ENCODE measurements around the gene ZSWIM8. TPM values are rescaled to one million over a fixed set of nuclear protein-coding genes. Genes with fewer than 3 reads are reported as not detected.
A peak's percentile ranks its signal among the peaks of the same experiment; 100 is the strongest.

The ZSWIM8 gene
- total and polyA plus RNA-seq, 5 donors from 2014 or later, result 6.0 to 95.5 (median 12.3) TPM

DNA sequence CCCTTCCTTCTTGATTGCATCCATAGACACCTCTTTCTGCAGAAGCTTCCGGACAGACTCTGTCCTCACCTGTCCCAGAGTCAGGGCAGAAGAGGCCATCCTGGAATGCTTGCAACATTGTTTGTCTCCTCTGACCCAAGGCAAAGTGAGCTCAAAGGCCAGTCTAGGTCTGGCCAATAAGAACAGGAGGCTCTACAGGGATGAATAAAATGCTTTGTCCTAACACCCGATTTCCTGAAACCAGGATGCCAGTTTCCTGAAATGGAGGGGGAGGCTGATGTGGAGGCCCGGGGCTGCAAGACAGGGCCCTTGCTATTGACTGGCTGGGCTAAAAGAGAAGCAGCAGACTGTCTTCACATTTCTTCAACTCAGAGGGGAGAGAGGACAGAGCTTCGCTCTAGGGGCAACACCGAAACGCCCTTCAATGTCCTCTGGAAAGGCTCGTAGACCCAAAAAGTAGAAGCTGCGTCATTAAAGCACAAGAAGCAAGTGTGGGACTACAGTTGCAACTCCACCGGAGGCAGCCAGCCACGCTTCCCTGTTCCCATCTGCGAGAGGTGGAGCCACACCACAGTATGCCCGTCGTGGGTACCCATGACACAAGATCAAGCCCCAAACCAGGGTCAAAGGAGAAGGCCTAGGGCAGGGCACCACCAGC is 55.1 kb downstream of the ZSWIM8 start:
- Mint-ChIP-seq H3K4me3 (no peak overlapping the region), H3K9me3 (no peaks in the 10 kb centered on the region), H3K27me3 (no peaks in the 10 kb centered on the region), H3K27ac (peak overlapping the region in 2 of 3 donors; percentile 25 to 56), H3K4me1 (peaks cover 0 to 3% (median 1%) of the 10 kb centered on the region in 4 donors), H3K36me3 (peaks cover 42% of the 10 kb centered on the region)
- Histone ChIP-seq H3K9me3 (ENCODE audit: control insufficient read depth in 2 of 2, low read length in 2 of 2) (no peaks in the 10 kb centered on the region), H3K27ac (ENCODE audit: insufficient read depth, low read length, poor library complexity, severe bottlenecking) (no peak overlapping the region), H3K4me1 (ENCODE audit: control insufficient read depth, insufficient read depth, low read length, poor library complexity, severe bottlenecking) (no peaks in the 10 kb centered on the region), H3K36me3 (ENCODE audit: control insufficient read depth, insufficient read depth, low read length) (peaks cover 67% of the 10 kb centered on the region), H3K27me3 (ENCODE audit: control insufficient read depth, insufficient read depth, low read length) (no peaks in the 10 kb centered on the region), H3K4me3 (ENCODE audit: low read depth, low read length) (no peak overlapping the region)
- DNase-seq (no peak), ATAC-seq (ENCODE audit: low read depth in 2 of 2) (no peak)

DNA sequence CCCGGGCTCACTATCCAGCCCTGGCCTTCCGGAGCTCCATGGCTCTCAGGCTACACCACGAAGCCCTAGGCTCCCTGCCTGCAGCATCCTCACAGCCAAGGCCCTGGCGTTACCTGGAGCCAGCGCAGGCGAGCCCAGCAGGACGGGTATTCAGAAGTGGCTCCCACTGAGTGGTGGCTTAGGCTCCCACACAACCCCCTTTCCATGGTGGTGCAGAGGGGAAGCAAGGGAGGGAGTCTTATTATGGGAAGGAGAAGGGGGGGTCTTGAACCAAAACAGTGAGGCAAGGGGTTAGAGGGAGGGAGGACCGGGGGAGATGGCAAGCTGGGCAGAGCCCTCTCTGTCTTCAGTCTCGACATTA is 55.6 kb downstream of the ZSWIM8 start:
- H3K4me3 ChIP-seq (ENCODE audit: low read depth, low read length), result no peak overlapping the region
- H3K4me1 Mint-ChIP-seq, result peaks cover 0 to 3% (median 1%) of the 10 kb centered on the region in 4 donors
- no peaks in the 10 kb centered on the region for H3K9me3 Mint-ChIP-seq
- no peak for ATAC-seq (ENCODE audit: low read depth in 2 of 2)
- no peaks in the 10 kb centered on the region for H3K27me3 ChIP-seq (ENCODE audit: control insufficient read depth, insufficient read depth, low read length)
- H3K4me1 ChIP-seq (ENCODE audit: control insufficient read depth, insufficient read depth, low read length, poor library complexity, severe bottlenecking), result no peaks in the 10 kb centered on the region
- H3K27ac ChIP-seq (ENCODE audit: insufficient read depth, low read length, poor library complexity, severe bottlenecking), result no peak overlapping the region
- H3K36me3 ChIP-seq (ENCODE audit: control insufficient read depth, insufficient read depth, low read length), result peaks cover 69% of the 10 kb centered on the region
- no peak overlapping the region for H3K27ac Mint-ChIP-seq
- no peaks in the 10 kb centered on the region for H3K9me3 ChIP-seq (ENCODE audit: control insufficient read depth in 2 of 2, low read length in 2 of 2)
- H3K36me3 Mint-ChIP-seq, result peaks cover 43% of the 10 kb centered on the region
- no peak for DNase-seq
- H3K27me3 Mint-ChIP-seq, result no peaks in the 10 kb centered on the region
- H3K4me3 Mint-ChIP-seq, result no peak overlapping the region

DNA sequence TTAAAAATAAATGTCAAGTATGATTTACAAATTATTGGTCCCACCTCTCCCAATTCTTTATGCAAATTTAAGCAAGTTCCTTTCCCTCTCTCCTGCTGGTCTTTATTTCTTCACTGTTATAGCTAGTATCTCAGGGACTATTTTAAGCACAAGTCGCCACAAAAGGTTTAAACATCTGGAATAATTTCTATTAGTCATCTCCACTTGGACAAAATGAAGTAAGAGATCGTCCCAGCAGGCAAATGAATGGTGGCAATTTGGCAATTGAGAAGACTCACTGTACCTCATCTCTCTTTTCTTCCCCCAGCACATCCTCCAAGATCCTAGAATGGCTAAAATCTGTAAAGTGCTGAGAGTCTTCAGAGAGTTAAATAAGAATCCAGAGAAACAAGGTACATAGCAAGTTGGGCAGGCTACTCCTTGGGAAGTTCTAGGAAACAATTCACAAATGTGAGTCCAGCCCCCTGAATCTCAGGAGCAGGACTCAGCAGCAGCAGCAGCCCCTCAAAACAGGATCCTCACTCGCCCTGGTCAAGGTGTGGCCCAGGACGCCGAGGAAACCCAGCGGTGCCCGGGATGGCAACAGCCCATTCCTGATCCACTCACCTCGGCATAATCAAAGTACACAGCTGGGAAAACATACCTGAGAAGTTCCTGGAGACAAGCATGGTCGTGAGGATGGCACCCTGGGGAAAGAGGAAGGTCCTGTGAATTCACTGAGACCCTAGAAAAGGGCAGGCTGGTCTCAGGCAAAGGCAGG is 56.3 kb downstream of the ZSWIM8 start:
- H3K27ac Mint-ChIP-seq, result no peak overlapping the region
- no peaks in the 10 kb centered on the region for H3K27me3 Mint-ChIP-seq
- H3K9me3 ChIP-seq (ENCODE audit: control insufficient read depth in 2 of 2, low read length in 2 of 2), result no peaks in the 10 kb centered on the region
- no peaks in the 10 kb centered on the region for H3K4me1 ChIP-seq (ENCODE audit: control insufficient read depth, insufficient read depth, low read length, poor library complexity, severe bottlenecking)
- H3K9me3 Mint-ChIP-seq, result no peaks in the 10 kb centered on the region
- no peak overlapping the region for H3K4me3 Mint-ChIP-seq
- no peaks in the 10 kb centered on the region for H3K27me3 ChIP-seq (ENCODE audit: control insufficient read depth, insufficient read depth, low read length)
- ATAC-seq (ENCODE audit: low read depth in 2 of 2), result no peak
- H3K4me3 ChIP-seq (ENCODE audit: low read depth, low read length), result no peak overlapping the region
- no peak overlapping the region for H3K27ac ChIP-seq (ENCODE audit: insufficient read depth, low read length, poor library complexity, severe bottlenecking)
- peaks cover 69% of the 10 kb centered on the region for H3K36me3 ChIP-seq (ENCODE audit: control insufficient read depth, insufficient read depth, low read length)
- peaks cover 0 to 3% (median 1%) of the 10 kb centered on the region in 4 donors for H3K4me1 Mint-ChIP-seq
- peaks cover 46% of the 10 kb centered on the region for H3K36me3 Mint-ChIP-seq
- DNase-seq, result no peak

DNA sequence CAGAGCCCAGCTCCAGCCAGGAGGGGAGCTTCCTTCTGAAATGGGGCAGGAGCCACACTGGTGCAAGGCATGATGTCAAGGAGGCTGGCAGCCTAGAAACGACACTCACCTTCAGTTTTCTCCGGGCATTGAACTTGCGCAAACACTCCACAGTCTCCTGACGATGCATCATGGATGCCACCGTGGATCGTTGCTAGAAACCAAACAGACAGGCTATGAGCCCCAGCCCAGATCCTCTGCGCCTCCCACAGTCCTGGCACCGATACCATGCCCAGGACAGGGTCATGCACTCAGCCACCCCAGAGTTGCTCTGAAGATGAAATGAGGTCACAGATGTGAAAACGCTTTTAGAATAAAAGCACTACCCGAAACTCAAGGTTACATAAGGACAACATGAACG is 56.9 kb downstream of the ZSWIM8 start:
- peaks cover 0 to 3% (median 1%) of the 10 kb centered on the region in 4 donors for H3K4me1 Mint-ChIP-seq
- no peaks in the 10 kb centered on the region for H3K4me1 ChIP-seq (ENCODE audit: control insufficient read depth, insufficient read depth, low read length, poor library complexity, severe bottlenecking)
- peaks cover 47% of the 10 kb centered on the region for H3K36me3 Mint-ChIP-seq
- ATAC-seq (ENCODE audit: low read depth in 2 of 2) (no peak), DNase-seq (no peak)
- peaks cover 69% of the 10 kb centered on the region for H3K36me3 ChIP-seq (ENCODE audit: control insufficient read depth, insufficient read depth, low read length)
- H3K27ac ChIP-seq (ENCODE audit: insufficient read depth, low read length, poor library complexity, severe bottlenecking), result no peak overlapping the region
- no peak overlapping the region for H3K4me3 ChIP-seq (ENCODE audit: low read depth, low read length)
- H3K9me3 Mint-ChIP-seq, result no peaks in the 10 kb centered on the region
- no peaks in the 10 kb centered on the region for H3K9me3 ChIP-seq (ENCODE audit: control insufficient read depth in 2 of 2, low read length in 2 of 2)
- no peaks in the 10 kb centered on the region for H3K27me3 Mint-ChIP-seq
- no peak overlapping the region for H3K4me3 Mint-ChIP-seq
- H3K27ac Mint-ChIP-seq, result no peak overlapping the region
- no peaks in the 10 kb centered on the region for H3K27me3 ChIP-seq (ENCODE audit: control insufficient read depth, insufficient read depth, low read length)

DNA sequence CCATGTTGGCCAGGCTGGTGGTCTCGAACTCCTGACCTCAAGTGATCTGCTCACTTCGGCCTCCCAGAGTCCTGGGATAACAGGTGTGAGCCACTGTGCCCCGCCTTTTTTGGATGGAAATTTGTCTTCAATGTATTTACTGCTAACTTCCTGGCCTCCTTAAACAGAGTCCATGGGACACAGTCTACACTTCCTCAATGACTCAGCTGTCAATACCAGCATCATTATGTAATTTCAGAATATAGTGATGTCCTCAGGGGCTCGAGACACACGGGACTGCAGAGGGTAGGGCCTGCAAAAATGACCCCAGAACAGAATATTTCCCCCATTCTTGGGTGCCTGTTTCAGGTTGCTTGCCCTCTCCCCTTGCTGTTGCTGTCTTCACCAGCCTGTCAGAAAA is 57.9 kb downstream of the ZSWIM8 start:
- Histone ChIP-seq H3K9me3 (ENCODE audit: control insufficient read depth in 2 of 2, low read length in 2 of 2) (no peaks in the 10 kb centered on the region), H3K27me3 (ENCODE audit: control insufficient read depth, insufficient read depth, low read length) (no peaks in the 10 kb centered on the region), H3K4me3 (ENCODE audit: low read depth, low read length) (no peak overlapping the region), H3K36me3 (ENCODE audit: control insufficient read depth, insufficient read depth, low read length) (peaks cover 70% of the 10 kb centered on the region), H3K27ac (ENCODE audit: insufficient read depth, low read length, poor library complexity, severe bottlenecking) (no peak overlapping the region), H3K4me1 (ENCODE audit: control insufficient read depth, insufficient read depth, low read length, poor library complexity, severe bottlenecking) (no peaks in the 10 kb centered on the region)
- H3K4me1 Mint-ChIP-seq, result peaks cover 0 to 3% (median 1%) of the 10 kb centered on the region in 4 donors
- no peaks in the 10 kb centered on the region for H3K27me3 Mint-ChIP-seq
- no peak for DNase-seq
- H3K27ac Mint-ChIP-seq, result no peak overlapping the region
- no peak overlapping the region for H3K4me3 Mint-ChIP-seq
- peaks cover 50% of the 10 kb centered on the region for H3K36me3 Mint-ChIP-seq
- ATAC-seq (ENCODE audit: low read depth in 2 of 2), result no peak
- H3K9me3 Mint-ChIP-seq, result no peaks in the 10 kb centered on the region

DNA sequence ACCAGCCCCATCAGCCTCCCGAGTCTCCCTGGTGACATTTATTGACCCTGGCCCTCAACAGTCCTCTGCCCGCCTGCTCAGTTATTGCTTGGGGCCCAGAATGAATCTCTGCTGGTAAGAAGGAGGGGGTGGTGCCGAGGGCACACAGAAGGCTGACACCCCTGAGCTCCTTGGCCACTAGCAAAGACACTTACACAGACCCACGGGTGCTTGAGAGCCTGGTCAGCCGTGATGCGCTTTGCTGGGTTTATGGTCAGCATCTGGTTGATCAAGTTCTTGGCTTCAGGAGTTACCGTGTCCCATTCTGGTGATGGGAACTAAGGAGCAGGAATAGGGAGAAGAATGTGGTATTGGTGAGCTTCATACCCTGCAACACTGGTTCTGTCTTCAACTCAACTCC is 61.6 kb downstream of the ZSWIM8 start:
- Mint-ChIP-seq H3K27ac (no peak overlapping the region), H3K4me3 (no peak overlapping the region), H3K36me3 (peaks cover 44% of the 10 kb centered on the region), H3K27me3 (no peaks in the 10 kb centered on the region), H3K9me3 (no peaks in the 10 kb centered on the region), H3K4me1 (peaks cover 5 to 19% (median 11%) of the 10 kb centered on the region in 4 donors)
- no peak for ATAC-seq (ENCODE audit: low read depth in 2 of 2)
- Histone ChIP-seq H3K36me3 (ENCODE audit: control insufficient read depth, insufficient read depth, low read length) (peaks cover 74% of the 10 kb centered on the region), H3K4me3 (ENCODE audit: low read depth, low read length) (no peak overlapping the region), H3K27me3 (ENCODE audit: control insufficient read depth, insufficient read depth, low read length) (no peaks in the 10 kb centered on the region), H3K9me3 (ENCODE audit: control insufficient read depth in 2 of 2, low read length in 2 of 2) (no peaks in the 10 kb centered on the region), H3K4me1 (ENCODE audit: control insufficient read depth, insufficient read depth, low read length, poor library complexity, severe bottlenecking) (peaks cover 7% of the 10 kb centered on the region), H3K27ac (ENCODE audit: insufficient read depth, low read length, poor library complexity, severe bottlenecking) (no peak overlapping the region)
- no peak for DNase-seq

DNA sequence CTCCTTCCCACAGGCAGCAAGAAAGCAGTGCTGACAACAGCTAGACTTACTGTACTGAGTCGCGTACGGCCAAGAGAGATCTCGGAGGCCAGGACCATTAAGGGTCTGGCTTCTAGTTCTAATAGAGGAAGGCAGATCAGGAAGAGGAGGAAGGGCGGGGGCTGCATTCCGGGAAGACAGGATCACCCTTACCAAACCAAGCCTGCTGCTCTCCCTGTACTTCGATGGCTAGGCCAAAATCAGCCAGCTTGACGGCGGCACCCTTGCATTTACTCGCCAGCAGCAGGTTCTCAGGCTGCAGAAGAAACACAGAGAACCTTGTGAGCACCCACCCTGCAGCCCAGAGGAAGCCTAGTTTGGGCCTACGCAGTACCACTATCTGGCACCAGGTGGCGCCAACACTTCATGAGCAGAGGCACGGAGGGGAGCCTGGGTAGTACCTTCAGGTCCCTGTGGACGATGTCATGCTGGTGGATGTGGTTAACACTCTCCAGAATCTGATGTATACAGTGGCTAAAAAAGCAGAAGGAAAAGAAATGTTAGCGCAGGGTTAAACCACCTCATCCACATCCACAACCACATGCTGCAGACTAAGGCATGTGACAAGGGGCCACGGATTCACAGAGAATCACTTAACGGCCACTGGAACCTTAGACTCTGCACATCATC is 63.5 kb downstream of the ZSWIM8 start:
- H3K4me3 ChIP-seq (ENCODE audit: low read depth, low read length), result no peak overlapping the region
- peak overlapping the region; percentile 74 for H3K27ac ChIP-seq (ENCODE audit: insufficient read depth, low read length, poor library complexity, severe bottlenecking)
- peak overlapping the region in 1 of 4 donors; percentile 7 for H3K4me3 Mint-ChIP-seq
- peak overlapping the region; percentile 88 to 96 (median 92) for H3K27ac Mint-ChIP-seq
- DNase-seq, result peak; percentile 78 to 92 (median 87)
- H3K4me1 Mint-ChIP-seq, result peaks cover 5 to 19% (median 9%) of the 10 kb centered on the region in 4 donors
- H3K36me3 ChIP-seq (ENCODE audit: control insufficient read depth, insufficient read depth, low read length), result peaks cover 74% of the 10 kb centered on the region
- H3K27me3 Mint-ChIP-seq, result no peaks in the 10 kb centered on the region
- H3K4me1 ChIP-seq (ENCODE audit: control insufficient read depth, insufficient read depth, low read length, poor library complexity, severe bottlenecking), result peaks cover 7% of the 10 kb centered on the region
- ATAC-seq (ENCODE audit: low read depth in 2 of 2), result peak; percentile 98
- H3K9me3 ChIP-seq (ENCODE audit: control insufficient read depth in 2 of 2, low read length in 2 of 2), result no peaks in the 10 kb centered on the region
- H3K27me3 ChIP-seq (ENCODE audit: control insufficient read depth, insufficient read depth, low read length), result no peaks in the 10 kb centered on the region
- H3K9me3 Mint-ChIP-seq, result no peaks in the 10 kb centered on the region
- H3K36me3 Mint-ChIP-seq, result peaks cover 46% of the 10 kb centered on the region
